Activated naive CD4-positive, alpha-beta T cell treated with anti-CD3 and anti-CD28 coated beads, Interleukin-2, amount 50 U/mL, for 16 hours (primary cell): ENCODE measurements around the gene TRIM37.
"Not testable (repeated sequence)": the region's sequence is repeated elsewhere in the genome, so short reads cannot be mapped to it uniquely, and the experiment has no call there.

Experiments
- DNase-seq: peaks from one replicate; pipeline ENCODE4 v3.0.0-alpha.2; 2020

The TRIM37 gene

GRCh38 chr17:59106463-59107305 lies at the start of gene TRIM37:
Gene TRIM37 (minus strand): TSS chr17:59106880. CDS start chr17:59106461, 419 bp downstream.
- DNase-seq, result peak; percentile 99

GRCh38 chr17:59155439-59156177 lies 48.9 kb upstream of the TRIM37 start, which contains the start of gene PRR11:
Gene PRR11 (plus strand): TSS chr17:59155746. CDS start chr17:59169753, 14,007 bp downstream.
- peak; percentile 89 for DNase-seq

GRCh38 chr17:59154721-59155438 lies 48.2 kb upstream of the TRIM37 start, which contains the start of gene SKA2:
Gene SKA2 (minus strand): TSS chr17:59155186. CDS start chr17:59155163, 23 bp downstream.
- DNase-seq, result peak; percentile 96

- DNase-seq, result peak; percentile 26
These were observed 47.6 kb upstream of the TRIM37 start for GRCh38 chr17:59154292-59154720.

GRCh38 chr17:59152925-59153324 lies 46.2 kb upstream of the TRIM37 start:
- DNase-seq, result no peak

GRCh38 chr17:59151591-59151990 lies 44.9 kb upstream of the TRIM37 start:
- no peak for DNase-seq

- no peak for DNase-seq
These were observed 44.3 kb upstream of the TRIM37 start for GRCh38 chr17:59151006-59151405.

GRCh38 chr17:59149841-59150511 lies 43.3 kb upstream of the TRIM37 start:
- DNase-seq, result no peak

- no peak for DNase-seq
These were observed 42.4 kb upstream of the TRIM37 start for GRCh38 chr17:59149051-59149450.

- DNase-seq, result no peak
These were observed 39.0 kb upstream of the TRIM37 start for GRCh38 chr17:59145571-59146096.

GRCh38 chr17:59141860-59142259 lies 35.2 kb upstream of the TRIM37 start:
- no peak for DNase-seq

- DNase-seq, result no peak
These were observed 33.3 kb upstream of the TRIM37 start for GRCh38 chr17:59139939-59140338.

- DNase-seq, result not testable (repeated sequence)
These were observed 31.7 kb upstream of the TRIM37 start for GRCh38 chr17:59138339-59138738.

- DNase-seq, result no peak
These were observed 24.5 kb upstream of the TRIM37 start for GRCh38 chr17:59131131-59131530.

- DNase-seq, result no peak
These were observed 23.1 kb upstream of the TRIM37 start for GRCh38 chr17:59129814-59130213.

GRCh38 chr17:59126809-59127417 lies 20.2 kb upstream of the TRIM37 start:
- no peak for DNase-seq

GRCh38 chr17:59124665-59125064 lies 18.0 kb upstream of the TRIM37 start:
- DNase-seq, result no peak

GRCh38 chr17:59121901-59122480 lies 15.3 kb upstream of the TRIM37 start:
- no peak for DNase-seq

- DNase-seq, result no peak
These were observed 8.8 kb upstream of the TRIM37 start for GRCh38 chr17:59115474-59115873.

- no peak for DNase-seq
These were observed 4.9 kb upstream of the TRIM37 start for GRCh38 chr17:59111539-59111938.

GRCh38 chr17:59110973-59111372 lies 4.3 kb upstream of the TRIM37 start:
- DNase-seq, result no peak
